ENCODE measurements around the gene KRT15.

Gene KRT15

DNA sequence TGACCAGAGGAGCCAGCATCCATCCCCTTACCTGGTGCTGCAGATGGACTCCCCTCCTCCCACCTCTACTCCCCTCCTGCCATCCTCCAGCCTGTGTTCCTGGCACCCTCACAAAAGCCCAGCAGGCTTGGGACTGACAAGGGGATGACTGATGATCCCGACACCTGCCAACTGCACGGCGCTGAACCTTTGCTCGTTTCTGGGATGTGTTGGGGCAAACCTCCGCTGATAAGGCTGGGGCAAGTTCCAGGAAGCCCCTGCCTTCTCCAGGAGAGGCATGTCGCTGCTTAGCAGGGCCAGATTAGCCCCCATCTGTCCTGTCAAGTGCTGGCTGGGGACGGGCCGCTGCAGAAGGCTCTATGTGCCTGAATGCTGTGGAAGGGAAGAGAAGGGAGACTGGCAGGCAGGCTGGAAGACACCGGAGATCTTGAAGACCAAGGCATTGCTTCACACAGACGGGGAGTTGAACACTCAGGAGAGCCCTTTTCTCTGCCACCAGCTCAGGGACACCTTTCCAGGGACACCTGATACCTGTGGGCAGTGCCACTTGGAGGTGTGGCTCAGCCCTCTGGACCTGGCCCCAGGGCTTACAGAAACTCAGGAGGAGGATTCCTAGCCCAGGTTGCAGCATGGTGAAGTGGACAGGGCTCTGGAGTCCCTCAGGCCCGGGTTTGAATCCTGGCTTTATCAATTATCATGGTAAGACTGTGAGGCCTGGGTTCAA is 973 bp upstream of the KRT15 start:
- TF ChIP-seq FOXP2 (optimal IDR thresholded peaks at IDR 0.05; ENCODE audit: borderline replicate concordance, extremely low read depth, extremely low read length, insufficient read depth): no peak
- no peak for TF ChIP-seq SIN3A (IDR thresholded peaks at IDR 0.05; ENCODE audit: borderline replicate concordance, insufficient read depth, low read length)
- TF ChIP-seq TAF1 (IDR thresholded peaks at IDR 0.05; ENCODE audit: borderline replicate concordance, insufficient read depth, low read length): no peak
- TF ChIP-seq REST (IDR thresholded peaks at IDR 0.05; ENCODE audit: insufficient read depth in 1 of 2, low read depth in 2 of 2, low read length in 2 of 2): no peak
- no peak for TF ChIP-seq POLR2AphosphoS5 (IDR thresholded peaks at IDR 0.05; ENCODE audit: low read depth, low read length)

DNA sequence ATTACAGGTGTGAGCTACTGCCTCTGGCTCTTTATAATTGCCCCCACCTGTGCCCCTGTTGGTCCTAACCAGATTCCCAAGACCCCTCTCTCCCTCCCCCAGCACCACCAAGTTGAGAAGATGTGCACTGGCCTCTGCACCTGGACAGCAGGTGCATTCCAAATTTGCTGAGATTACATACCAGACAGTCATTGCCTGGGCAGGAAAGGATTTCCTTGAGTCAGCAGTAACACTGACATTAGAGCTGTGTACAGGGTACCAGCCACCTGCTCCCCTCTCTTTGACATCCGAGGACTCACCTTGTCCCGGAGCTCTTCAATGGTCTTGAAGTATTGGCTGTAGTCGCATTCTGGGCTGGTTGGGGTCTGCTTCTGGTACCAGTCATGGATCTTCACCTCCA is 659 bp downstream of the KRT15 start:
- TF ChIP-seq TAF1 (IDR thresholded peaks at IDR 0.05; ENCODE audit: borderline replicate concordance, insufficient read depth, low read length) (no peak), SIN3A (IDR thresholded peaks at IDR 0.05; ENCODE audit: borderline replicate concordance, insufficient read depth, low read length) (no peak), POLR2AphosphoS5 (IDR thresholded peaks at IDR 0.05; ENCODE audit: low read depth, low read length) (no peak), REST (IDR thresholded peaks at IDR 0.05; ENCODE audit: insufficient read depth in 1 of 2, low read depth in 2 of 2, low read length in 2 of 2) (no peak), FOXP2 (optimal IDR thresholded peaks at IDR 0.05; ENCODE audit: borderline replicate concordance, extremely low read depth, extremely low read length, insufficient read depth) (no peak)

- no peak for TF ChIP-seq FOXP2 (optimal IDR thresholded peaks at IDR 0.05; ENCODE audit: borderline replicate concordance, extremely low read depth, extremely low read length, insufficient read depth)
Observed at GRCh38 chr17:41516830-41517283, 1.8 kb downstream of the KRT15 start.

- no peak for TF ChIP-seq FOXP2 (optimal IDR thresholded peaks at IDR 0.05; ENCODE audit: borderline replicate concordance, extremely low read depth, extremely low read length, insufficient read depth)
- TF ChIP-seq POLR2AphosphoS5 (IDR thresholded peaks at IDR 0.05; ENCODE audit: low read depth, low read length): no peak
- TF ChIP-seq SIN3A (IDR thresholded peaks at IDR 0.05; ENCODE audit: borderline replicate concordance, insufficient read depth, low read length): no peak
Observed at GRCh38 chr17:41516147-41516829, 2.4 kb downstream of the KRT15 start.

DNA sequence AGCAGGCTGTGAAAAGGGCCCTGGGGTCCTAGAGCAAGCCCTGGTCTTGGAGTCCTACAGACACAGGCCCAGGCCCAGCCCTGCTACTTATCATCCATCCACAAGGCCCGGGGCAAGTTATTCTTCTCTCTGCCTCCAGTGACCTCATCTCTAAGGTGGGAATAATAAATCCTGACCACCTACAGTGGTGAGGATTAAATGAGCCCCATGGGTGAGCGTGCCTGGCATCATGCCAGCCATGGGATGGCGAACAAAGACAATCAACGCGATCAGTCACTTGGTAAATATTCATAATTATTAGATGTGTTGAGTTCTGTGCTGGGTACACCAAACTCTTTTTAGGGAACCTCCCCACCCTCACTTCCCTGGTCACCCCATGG is 5.5 kb downstream of the KRT15 start:
- TF ChIP-seq TAF1 (IDR thresholded peaks at IDR 0.05; ENCODE audit: borderline replicate concordance, insufficient read depth, low read length) (no peak), REST (IDR thresholded peaks at IDR 0.05; ENCODE audit: insufficient read depth in 1 of 2, low read depth in 2 of 2, low read length in 2 of 2) (no peak), FOXP2 (optimal IDR thresholded peaks at IDR 0.05; ENCODE audit: borderline replicate concordance, extremely low read depth, extremely low read length, insufficient read depth) (no peak), SIN3A (IDR thresholded peaks at IDR 0.05; ENCODE audit: borderline replicate concordance, insufficient read depth, low read length) (no peak), POLR2AphosphoS5 (IDR thresholded peaks at IDR 0.05; ENCODE audit: low read depth, low read length) (no peak)

DNA sequence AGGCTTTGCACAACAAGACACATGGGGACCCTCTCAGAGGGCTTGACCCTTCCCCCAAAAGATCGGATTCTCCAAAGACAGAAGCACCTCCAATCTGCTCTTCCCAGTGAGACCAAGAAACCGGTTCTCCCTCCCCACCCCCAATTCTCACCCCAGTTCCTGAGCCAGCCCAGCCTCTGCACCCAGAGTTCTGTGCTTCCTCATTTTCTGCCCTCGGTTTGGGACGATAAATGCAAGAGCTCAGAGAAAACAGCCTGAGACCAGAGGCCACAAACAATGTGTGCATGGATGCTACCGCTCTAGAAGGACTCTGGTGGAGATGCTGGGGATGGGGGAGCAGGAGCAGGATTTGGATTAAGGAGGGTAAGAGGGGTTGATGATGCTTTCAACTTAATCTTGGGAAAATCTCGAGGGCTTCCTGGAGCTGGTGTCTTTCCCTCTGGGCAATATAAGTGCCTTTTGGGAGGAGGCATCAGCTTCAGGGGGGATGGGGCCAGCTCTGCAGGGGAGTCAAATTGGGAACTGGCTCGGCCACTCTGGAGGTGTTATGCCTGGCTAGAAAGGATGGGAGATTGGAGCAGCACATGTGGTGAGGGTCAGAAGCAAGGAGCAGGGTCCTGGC is 6.0 kb downstream of the KRT15 start:
- TF ChIP-seq SIN3A (IDR thresholded peaks at IDR 0.05; ENCODE audit: borderline replicate concordance, insufficient read depth, low read length): no peak
- no peak for TF ChIP-seq POLR2AphosphoS5 (IDR thresholded peaks at IDR 0.05; ENCODE audit: low read depth, low read length)
- no peak for TF ChIP-seq TAF1 (IDR thresholded peaks at IDR 0.05; ENCODE audit: borderline replicate concordance, insufficient read depth, low read length)
- TF ChIP-seq REST (IDR thresholded peaks at IDR 0.05; ENCODE audit: insufficient read depth in 1 of 2, low read depth in 2 of 2, low read length in 2 of 2): no peak
- TF ChIP-seq FOXP2 (optimal IDR thresholded peaks at IDR 0.05; ENCODE audit: borderline replicate concordance, extremely low read depth, extremely low read length, insufficient read depth): no peak

Data from PFSK-1 (cell line).